SK-N-SH treated with all-trans-retinoic acid at 6 μM for 48 hours (cell line): ENCODE data around the gene PGM1.

Source experiments
- ATAC-seq: fragments of 200-7000 bp; cut with Tn5 transposase; 3 replicates; pipeline ENCODE4 v1.9.1; 2020; ENCODE audit warnings: mild to moderate bottlenecking, moderate library complexity
- ARNTL ChIP-seq: fragments of 450-650 bp; formaldehyde crosslinking; IDR thresholded peaks from 2 replicates; pipeline ENCODE4 v1.5.0; 2020; ENCODE audit warnings: low read depth, mild to moderate bottlenecking, moderate library complexity, borderline replicate concordance
- BACH2 ChIP-seq: fragments of 250-450 bp; sonication (Bioruptor Pico); IDR thresholded peaks from 2 replicates; pipeline ENCODE4 v1.9.0; 2021; ENCODE audit warnings: mild to moderate bottlenecking, borderline replicate concordance
- CSDC2 ChIP-seq: fragments of 250-450 bp; sonication (Bioruptor Pico); IDR thresholded peaks from 2 replicates; pipeline ENCODE4 v1.5.0; 2020; ENCODE audit warnings: mild to moderate bottlenecking, moderate library complexity
- CSRNP3 ChIP-seq: fragments of 250-450 bp; sonication (Bioruptor Pico); IDR thresholded peaks from 2 replicates; pipeline ENCODE4 v1.5.1; 2021; ENCODE audit warnings: mild to moderate bottlenecking, moderate library complexity
- ESRRG ChIP-seq: fragments of 250-450 bp; sonication (Bioruptor Pico); IDR thresholded peaks from 2 replicates; pipeline ENCODE4 v1.6.1; 2021; ENCODE audit warnings: mild to moderate bottlenecking
- GLIS3 ChIP-seq: fragments of 250-450 bp; sonication (Bioruptor Pico); IDR thresholded peaks from 2 replicates; pipeline ENCODE4 v1.5.0; 2020; ENCODE audit warnings: mild to moderate bottlenecking, moderate library complexity
- ISL1 ChIP-seq: fragments of 250-450 bp; sonication (Bioruptor Pico); IDR thresholded peaks from 2 replicates; pipeline ENCODE4 v2.1.2; 2022; ENCODE audit warnings: mild to moderate bottlenecking, moderate library complexity
- OSR1 ChIP-seq: fragments of 250-450 bp; sonication (Bioruptor Pico); IDR thresholded peaks from 2 replicates; pipeline ENCODE4 v1.8.0; 2022; ENCODE audit warnings: moderate library complexity, mild to moderate bottlenecking, inconsistent platforms
- POU6F1 ChIP-seq: fragments of 250-450 bp; sonication (Bioruptor Pico); IDR thresholded peaks from 2 replicates; pipeline ENCODE4 v1.8.0; 2021; ENCODE audit warnings: low read depth, mild to moderate bottlenecking, moderate library complexity, borderline replicate concordance
- PPARA ChIP-seq: fragments of 250-450 bp; sonication (Bioruptor Pico); IDR thresholded peaks from 2 replicates; pipeline ENCODE4 v1.5.0; 2020; ENCODE audit warnings: mild to moderate bottlenecking, borderline replicate concordance
- RARB ChIP-seq: fragments of 250-450 bp; sonication (Bioruptor Pico); IDR thresholded peaks from 2 replicates; pipeline ENCODE4 v1.8.0; 2021; ENCODE audit warnings: mild to moderate bottlenecking, moderate library complexity
- SNAI2 ChIP-seq: fragments of 250-450 bp; sonication (Bioruptor Pico); IDR thresholded peaks from 2 replicates; pipeline ENCODE4 v1.5.0; 2020; ENCODE audit warnings: mild to moderate bottlenecking, moderate library complexity
- TCF4 ChIP-seq: fragments of 250-450 bp; sonication (Bioruptor Pico); IDR thresholded peaks from 2 replicates; pipeline ENCODE4 v1.8.0; 2021; ENCODE audit warnings: mild to moderate bottlenecking, moderate library complexity, borderline replicate concordance
- TOX ChIP-seq: fragments of 250-450 bp; sonication (Bioruptor Pico); IDR thresholded peaks from 2 replicates; pipeline ENCODE4 v1.8.0; 2021; ENCODE audit warnings: mild to moderate bottlenecking, moderate library complexity, borderline replicate concordance
- ZC3H10 ChIP-seq: fragments of 250-450 bp; sonication (Bioruptor Pico); IDR thresholded peaks from 2 replicates; pipeline ENCODE4 v1.5.1; 2021; ENCODE audit warnings: mild to moderate bottlenecking, moderate library complexity
- ZFP3 ChIP-seq: fragments of 250-450 bp; sonication (Bioruptor Pico); IDR thresholded peaks from 2 replicates; pipeline ENCODE4 v1.5.0; 2020; ENCODE audit warnings: mild to moderate bottlenecking, moderate library complexity
- ZFP30 ChIP-seq: fragments of 450-650 bp; formaldehyde crosslinking; IDR thresholded peaks from 2 replicates; pipeline ENCODE4 v1.5.0; 2022; ENCODE audit warnings: mild to moderate bottlenecking, moderate library complexity
- ZNF565 ChIP-seq: fragments of 450-650 bp; formaldehyde crosslinking; conservative IDR thresholded peaks from 2 replicates; pipeline ENCODE4 v1.5.0; 2020; ENCODE audit warnings: low read depth, mild to moderate bottlenecking, moderate library complexity
- ZNF8 ChIP-seq: fragments of 450-650 bp; formaldehyde crosslinking; IDR thresholded peaks from 2 replicates; pipeline ENCODE4 v1.5.0; 2020; ENCODE audit warnings: mild to moderate bottlenecking, moderate library complexity
- TF ChIP-seq, protein P1 (sequence below): fragments of 250-450 bp; sonication (Bioruptor Pico); IDR thresholded peaks from 2 replicates; pipeline ENCODE4 v1.5.0; 2020; ENCODE audit warnings: mild to moderate bottlenecking, moderate library complexity
- TF ChIP-seq, protein P2 (sequence below): fragments of 250-450 bp; sonication (Bioruptor Pico); IDR thresholded peaks from 2 replicates; pipeline ENCODE4 v1.8.0; 2020; ENCODE audit warnings: mild to moderate bottlenecking, moderate library complexity, borderline replicate concordance

PGM1 gene

GRCh38 chr1:63633281-63633680, 40.1 kb downstream of the PGM1 start:
- TF ChIP-seq ZNF8, result no peak
- no peak for TF ChIP-seq ZNF565 (CRISPR knock-in tag)
- TF ChIP-seq OSR1 (CRISPR knock-in tag), result no peak
- TF ChIP-seq ZFP3 (CRISPR knock-in tag), result no peak
- no peak for TF ChIP-seq PPARA (CRISPR knock-in tag)
- no peak for TF ChIP-seq POU6F1 (CRISPR knock-in tag)
- TF ChIP-seq ISL1 (CRISPR knock-in tag), result no peak
- no peak for TF ChIP-seq CSDC2
- no peak for TF ChIP-seq TOX
- TF ChIP-seq RARB (CRISPR knock-in tag), result no peak
- TF ChIP-seq, protein P1, sequence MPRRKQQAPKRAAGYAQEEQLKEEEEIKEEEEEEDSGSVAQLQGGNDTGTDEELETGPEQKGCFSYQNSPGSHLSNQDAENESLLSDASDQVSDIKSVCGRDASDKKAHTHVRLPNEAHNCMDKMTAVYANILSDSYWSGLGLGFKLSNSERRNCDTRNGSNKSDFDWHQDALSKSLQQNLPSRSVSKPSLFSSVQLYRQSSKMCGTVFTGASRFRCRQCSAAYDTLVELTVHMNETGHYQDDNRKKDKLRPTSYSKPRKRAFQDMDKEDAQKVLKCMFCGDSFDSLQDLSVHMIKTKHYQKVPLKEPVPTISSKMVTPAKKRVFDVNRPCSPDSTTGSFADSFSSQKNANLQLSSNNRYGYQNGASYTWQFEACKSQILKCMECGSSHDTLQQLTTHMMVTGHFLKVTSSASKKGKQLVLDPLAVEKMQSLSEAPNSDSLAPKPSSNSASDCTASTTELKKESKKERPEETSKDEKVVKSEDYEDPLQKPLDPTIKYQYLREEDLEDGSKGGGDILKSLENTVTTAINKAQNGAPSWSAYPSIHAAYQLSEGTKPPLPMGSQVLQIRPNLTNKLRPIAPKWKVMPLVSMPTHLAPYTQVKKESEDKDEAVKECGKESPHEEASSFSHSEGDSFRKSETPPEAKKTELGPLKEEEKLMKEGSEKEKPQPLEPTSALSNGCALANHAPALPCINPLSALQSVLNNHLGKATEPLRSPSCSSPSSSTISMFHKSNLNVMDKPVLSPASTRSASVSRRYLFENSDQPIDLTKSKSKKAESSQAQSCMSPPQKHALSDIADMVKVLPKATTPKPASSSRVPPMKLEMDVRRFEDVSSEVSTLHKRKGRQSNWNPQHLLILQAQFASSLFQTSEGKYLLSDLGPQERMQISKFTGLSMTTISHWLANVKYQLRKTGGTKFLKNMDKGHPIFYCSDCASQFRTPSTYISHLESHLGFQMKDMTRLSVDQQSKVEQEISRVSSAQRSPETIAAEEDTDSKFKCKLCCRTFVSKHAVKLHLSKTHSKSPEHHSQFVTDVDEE (CRISPR knock-in tag), result no peak
- TF ChIP-seq ESRRG, result no peak
- TF ChIP-seq CSRNP3 (CRISPR knock-in tag), result no peak
- TF ChIP-seq GLIS3, result no peak
- no peak for TF ChIP-seq ZFP30 (CRISPR knock-in tag)
- no peak for TF ChIP-seq BACH2
- TF ChIP-seq, protein P2, sequence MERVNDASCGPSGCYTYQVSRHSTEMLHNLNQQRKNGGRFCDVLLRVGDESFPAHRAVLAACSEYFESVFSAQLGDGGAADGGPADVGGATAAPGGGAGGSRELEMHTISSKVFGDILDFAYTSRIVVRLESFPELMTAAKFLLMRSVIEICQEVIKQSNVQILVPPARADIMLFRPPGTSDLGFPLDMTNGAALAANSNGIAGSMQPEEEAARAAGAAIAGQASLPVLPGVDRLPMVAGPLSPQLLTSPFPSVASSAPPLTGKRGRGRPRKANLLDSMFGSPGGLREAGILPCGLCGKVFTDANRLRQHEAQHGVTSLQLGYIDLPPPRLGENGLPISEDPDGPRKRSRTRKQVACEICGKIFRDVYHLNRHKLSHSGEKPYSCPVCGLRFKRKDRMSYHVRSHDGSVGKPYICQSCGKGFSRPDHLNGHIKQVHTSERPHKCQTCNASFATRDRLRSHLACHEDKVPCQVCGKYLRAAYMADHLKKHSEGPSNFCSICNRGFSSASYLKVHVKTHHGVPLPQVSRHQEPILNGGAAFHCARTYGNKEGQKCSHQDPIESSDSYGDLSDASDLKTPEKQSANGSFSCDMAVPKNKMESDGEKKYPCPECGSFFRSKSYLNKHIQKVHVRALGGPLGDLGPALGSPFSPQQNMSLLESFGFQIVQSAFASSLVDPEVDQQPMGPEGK, result no peak
- no peak for TF ChIP-seq ZC3H10 (CRISPR knock-in tag)
- no peak for TF ChIP-seq TCF4 (CRISPR knock-in tag)
- no peak for ATAC-seq

DNA sequence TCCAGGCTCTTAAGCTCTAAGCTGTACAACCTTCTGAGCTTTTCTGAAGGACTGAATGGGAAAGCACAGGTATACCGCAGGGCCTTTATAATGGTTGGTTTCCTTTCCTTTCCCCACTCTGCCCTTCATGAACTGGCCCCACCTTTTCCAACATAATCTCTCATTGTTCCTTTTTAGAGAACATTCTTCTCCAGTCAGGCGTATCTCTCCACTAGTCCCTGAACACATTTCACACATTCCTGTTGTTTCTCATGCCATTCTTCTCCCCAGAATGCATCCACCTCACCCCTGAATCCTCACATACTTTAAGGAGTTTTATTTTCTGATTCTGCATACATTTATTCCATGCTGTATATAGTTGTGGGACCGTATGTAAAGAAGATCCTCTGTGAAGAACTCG, 41.3 kb downstream of the PGM1 start:
- ATAC-seq, result no peak
- no peak for TF ChIP-seq ZNF565 (CRISPR knock-in tag)
- TF ChIP-seq, protein P2, result no peak
- no peak for TF ChIP-seq SNAI2 (CRISPR knock-in tag)
- TF ChIP-seq ZFP30 (CRISPR knock-in tag), result no peak
- TF ChIP-seq ZC3H10 (CRISPR knock-in tag), result no peak
- TF ChIP-seq POU6F1 (CRISPR knock-in tag), result no peak
- no peak for TF ChIP-seq ARNTL
